HG03565 (cell line): ENCODE results near the gene SHROOM1.

Experiments used
- ATAC-seq: cut with Tn5 transposase; IDR thresholded peaks from one replicate; pipeline ENCODE4 v1.9.1; 2021; ENCODE audit warnings: mild to moderate bottlenecking, moderate library complexity; ENCODE audit not compliant: unreplicated experiment

Gene SHROOM1

DNA sequence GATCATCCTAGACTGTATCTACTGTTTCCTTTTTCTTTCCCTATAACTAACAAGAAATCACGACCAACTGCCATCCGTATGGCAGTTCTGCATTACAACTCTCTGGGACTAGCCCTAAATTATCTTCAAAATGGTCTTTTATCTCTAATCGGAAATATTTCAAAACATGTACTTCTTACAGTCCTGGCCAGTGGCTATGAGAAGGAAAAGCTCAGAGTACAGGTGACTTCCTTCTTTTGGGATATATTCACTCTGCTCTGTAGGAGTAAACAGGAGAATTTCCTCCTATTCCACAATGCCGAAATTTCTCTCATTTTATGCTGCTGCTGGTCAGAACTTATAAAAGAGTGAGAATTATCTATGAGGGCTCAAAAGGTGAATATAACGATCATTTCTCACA is 51.6 kb downstream of the SHROOM1 start:
- ATAC-seq: no peak

DNA sequence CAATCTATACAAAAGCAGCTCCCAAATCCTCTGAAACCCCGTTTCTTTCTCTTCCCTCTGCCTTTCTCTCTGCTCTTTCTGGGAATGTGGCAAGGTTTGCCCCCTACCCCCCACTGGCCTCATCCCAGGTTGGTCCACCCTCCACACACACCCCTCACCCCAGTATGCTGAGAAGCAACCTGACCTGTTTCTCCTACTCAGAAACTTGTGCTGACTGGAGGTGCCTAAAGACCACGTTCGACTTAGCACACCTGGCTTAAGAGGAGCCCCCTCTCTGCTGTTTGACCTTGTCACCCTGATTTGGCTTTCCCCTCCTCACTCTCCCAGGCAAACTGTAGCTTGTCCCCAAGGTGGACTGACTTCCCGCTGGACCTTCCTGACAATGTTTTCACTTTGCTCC is 52.3 kb downstream of the SHROOM1 start:
- ATAC-seq: no peak

DNA sequence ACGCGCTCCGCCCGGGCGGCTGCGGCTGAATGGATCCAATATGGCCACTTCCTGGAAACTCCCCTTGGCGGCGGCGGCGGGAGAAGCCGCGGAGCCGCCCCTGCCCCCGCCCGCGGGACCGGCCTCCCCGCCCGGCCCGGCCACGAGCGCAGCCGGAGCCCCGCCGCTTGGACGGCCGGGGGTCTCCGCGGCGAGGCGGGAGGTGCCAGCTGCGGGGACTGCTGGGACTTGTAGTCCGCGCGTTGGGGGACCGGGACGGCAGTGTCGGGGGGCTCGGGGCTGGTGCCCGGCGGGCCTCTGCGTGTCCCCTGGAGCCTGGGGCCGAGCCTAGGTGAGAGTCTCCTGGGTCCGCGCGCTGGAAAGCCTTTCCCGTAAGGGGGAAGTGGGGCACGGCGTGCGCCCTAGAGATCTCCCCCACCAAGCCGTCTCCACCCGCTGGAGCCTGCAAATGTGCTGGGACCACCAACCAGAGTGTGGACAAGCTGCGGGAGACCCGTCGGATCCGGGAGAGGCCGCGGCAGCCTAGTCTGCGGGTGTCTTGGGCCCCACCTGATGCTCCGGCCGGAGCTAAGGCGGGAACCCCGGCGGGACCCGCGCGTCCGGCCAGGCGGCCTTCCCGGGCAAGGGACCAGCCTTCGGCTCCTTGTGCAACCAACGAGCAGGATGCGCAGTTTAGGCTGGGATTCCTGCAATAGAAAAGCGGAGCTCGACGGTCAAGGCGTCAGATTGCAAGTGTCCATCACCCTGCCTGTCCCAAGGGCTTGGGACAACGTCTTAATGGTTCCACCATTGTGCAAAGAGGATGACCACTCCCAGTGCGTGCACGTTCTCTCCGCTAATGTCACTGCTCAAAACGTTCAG is 53.0 kb downstream of the SHROOM1 start, which contains the start of gene SEPTIN8:
TSS of gene SEPTIN8 (minus strand) at position 31 of the 861 bp plus-strand sequence. CDS start 102 bp downstream, outside the sequence.
- peak; percentile 48 for ATAC-seq

DNA sequence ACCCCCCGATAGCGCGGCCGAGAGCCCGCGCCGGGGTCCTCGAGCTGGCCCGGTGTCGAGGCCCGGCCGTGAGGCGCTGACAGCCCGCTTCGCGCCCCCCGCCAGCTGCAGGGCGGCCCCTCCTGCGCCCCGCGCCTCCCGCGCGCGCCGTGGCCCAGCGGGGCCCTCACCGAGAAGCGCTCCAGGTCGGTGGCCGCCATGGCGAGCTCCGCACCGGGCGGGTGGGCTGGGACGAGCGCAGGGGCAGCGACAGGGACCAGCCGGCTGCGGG is 53.6 kb downstream of the SHROOM1 start:
- ATAC-seq: peak; percentile 25

DNA sequence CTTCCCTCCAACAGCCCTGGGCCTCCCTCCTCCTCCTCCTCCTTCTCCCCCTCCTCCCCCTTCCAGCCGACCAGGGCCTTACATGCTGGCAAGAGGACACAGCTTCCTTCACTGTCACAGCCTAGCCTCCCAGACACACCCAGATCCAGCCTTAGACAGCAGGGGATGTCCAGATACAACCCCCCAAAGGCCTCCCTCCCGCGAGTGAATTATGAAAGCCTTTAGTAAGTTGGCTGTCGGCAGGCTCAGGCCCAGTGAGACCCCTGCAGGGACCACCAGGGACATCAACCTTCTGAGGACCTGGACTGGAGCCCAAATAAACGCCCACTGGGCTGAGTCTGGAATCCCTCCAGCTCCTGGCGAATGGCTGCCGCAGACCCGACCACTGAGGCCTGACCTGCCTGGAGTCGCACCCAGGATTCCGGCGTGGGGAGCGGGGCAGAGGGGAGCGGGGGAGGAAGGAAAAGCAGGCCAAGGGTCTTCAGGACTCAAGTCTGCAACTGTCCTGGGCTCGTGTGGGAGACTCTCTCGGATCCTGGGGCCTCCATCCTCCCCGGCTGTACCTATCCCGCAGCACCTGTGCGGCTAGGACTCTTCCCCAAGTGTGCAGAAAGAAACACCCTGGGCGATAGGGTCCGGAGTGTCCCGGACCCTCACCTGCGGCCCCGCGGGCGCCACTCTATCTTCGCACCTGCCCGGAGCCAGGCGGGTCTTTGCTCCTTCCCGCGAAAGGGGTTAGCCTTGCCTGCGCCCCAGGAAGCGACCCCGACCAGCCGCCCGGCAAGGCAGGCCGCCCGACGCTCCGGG is 54.1 kb downstream of the SHROOM1 start:
- no peak for ATAC-seq

DNA sequence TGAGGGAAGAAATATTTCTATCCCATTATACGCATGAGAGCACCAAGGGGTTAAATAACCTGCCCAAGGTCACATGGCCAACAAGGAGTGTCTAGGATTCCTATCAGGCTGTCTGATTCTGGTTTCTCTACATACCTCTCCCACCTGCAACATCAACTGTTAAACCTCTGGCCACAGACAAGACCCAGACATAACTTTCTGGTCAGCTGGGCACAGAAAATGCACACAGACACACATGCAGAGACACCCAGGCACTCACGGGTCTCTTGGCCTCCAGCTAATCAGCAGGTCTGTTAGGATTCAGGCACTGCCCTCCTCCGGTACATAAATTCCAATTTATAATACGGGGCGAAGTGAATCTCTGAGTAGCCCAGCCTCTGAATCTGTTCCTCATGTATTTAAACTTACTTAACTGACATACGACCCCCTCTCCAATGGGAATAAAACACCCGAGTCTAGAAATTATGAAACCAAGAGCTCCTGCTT is 54.9 kb downstream of the SHROOM1 start:
- no peak for ATAC-seq

DNA sequence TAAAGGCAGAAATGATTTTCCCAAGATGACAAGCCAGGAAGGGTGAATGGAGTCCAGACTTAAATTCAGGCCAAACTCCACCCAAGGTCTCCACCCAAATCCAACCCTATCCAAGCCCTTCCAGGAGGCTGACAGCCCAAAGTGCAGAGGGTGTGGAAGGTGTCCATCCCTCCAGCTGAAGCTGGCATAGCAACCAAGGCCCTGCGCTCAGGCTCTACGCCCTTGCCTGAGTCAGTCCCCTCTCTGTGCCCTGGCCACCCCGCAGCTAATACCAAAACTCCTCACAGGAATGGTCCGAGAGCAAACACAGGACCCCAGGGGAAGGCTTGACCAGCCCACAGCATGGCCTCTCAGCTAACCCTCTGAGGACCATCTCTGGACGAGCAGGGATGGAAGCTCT is 55.6 kb downstream of the SHROOM1 start:
- no peak for ATAC-seq

DNA sequence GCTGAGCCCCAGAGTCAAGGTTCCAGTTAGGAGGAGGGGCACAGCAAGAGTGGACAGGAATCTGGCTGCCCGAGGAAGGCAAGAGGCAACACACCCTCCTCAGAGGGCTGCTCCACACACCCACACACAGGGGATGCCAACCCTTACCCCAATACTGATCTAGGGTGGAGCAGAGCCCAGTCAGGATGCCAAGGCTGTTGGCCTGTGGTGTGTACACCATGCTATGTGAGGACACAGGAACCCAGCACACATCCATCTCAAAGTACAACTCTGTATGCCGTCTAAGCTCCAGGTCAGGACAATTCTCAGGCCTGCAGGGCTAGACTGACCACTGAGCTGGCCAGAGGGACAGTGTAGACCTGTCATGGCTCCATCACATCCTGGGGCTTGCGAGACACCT is 56.0 kb downstream of the SHROOM1 start:
- ATAC-seq: no peak

DNA sequence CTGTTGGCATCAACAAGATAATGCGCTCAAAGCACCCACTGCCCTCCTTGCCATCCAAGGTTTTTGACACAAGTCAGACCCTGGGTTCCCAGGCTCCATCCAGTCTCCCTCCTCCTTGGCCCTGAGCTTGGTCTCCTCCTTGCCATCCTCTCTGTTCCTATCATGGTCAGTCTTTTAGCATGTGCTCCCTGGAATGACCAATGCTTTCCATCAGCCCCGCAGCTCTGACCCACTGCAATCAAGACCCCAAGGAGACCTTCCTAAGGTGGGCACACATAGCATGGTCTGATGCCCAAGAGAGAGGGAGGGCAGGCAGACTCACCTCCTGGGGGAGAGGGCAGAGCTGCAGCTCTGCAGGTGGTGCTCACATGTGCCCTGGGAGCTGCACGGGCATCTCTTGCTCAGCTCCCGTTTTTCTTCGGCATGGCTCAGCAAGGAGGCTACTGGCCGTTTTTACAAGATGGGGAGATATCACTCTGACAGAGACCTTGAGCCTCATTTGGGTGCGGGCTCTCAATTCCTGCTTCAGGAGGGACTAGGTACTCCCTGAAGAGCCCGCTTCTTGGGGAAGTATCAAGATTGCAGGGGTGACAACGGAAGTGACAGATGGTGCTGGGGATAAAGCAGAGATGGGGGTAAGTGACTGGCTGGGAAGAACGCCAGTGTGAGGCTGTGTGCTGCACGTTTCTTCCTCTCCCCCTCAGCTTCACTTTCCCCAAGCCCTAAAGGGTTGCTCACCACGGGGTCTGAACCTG is 56.7 kb downstream of the SHROOM1 start:
- no peak for ATAC-seq

DNA sequence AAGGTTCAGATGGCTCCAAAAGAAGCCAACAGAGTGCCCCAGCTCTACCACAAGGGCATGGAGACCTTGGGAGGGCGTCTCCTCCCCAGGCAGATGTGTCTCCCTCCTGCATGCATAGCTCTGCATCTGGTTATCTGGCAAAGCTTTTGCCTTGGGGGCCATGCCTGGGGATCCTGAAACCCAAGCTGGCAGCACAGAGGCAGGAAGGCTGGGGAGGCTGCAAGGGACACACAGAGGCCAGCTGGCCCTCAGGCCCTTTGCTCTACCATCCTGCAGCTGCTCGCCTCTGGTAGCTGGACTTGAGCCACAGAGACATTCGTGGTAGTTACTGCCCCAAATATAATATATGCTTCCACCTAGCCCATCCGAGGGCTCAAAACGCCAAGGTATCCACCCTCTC is 57.3 kb downstream of the SHROOM1 start:
- no peak for ATAC-seq

DNA sequence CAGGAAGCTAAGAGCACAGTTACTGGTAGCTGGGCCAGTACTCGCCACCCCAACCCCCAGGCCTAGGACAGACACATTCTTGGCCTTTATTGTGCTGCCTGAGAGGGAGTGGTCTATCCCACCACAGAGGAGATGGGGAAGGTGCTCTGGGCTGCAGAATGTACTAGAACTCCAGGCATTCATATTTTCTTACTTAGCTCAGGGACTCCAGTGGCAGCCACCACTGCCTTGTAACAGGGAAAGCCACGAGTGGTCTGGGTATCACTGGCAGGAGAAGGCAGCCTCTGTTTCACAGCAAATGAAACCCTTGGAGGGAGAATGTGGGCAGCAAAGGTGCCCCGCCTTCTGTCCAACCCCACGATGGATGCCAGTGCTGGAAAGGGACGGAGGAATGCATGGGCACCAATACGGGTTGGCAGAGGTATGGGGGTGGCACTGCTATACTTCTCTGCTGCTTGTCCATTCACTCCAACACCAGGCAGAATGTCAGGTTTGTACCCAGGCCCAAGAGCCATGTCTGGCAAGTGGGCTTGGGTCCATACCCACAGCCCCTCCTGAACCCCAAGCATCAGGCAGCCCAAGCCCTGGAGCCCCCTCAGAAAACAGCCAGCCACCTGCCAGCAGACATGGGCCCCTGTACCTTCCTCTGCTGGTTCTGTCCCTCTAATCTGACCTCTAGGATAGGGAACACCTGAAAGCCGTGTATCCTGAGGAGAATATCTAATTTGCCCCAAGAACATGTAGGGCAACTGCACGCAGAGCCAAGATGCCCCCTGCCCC is 58.0 kb downstream of the SHROOM1 start:
- no peak for ATAC-seq
